HG02571 (cell line): ENCODE results near the gene GPN1.
"Not testable (repeated sequence)": the region's sequence is repeated elsewhere in the genome, so short reads cannot be mapped to it uniquely, and the experiment has no call there.

Source experiments
- ATAC-seq: cut with Tn5 transposase; IDR thresholded peaks from one replicate; pipeline ENCODE4 v1.9.1; 2021; ENCODE audit warnings: mild to moderate bottlenecking, moderate library complexity; ENCODE audit not compliant: unreplicated experiment

GPN1 gene

GRCh38 chr2:27628767-27629709, at the start of gene GPN1, which contains the start of gene CCDC121:
Gene GPN1, plus strand, starts transcription at chr2:27629050. Its CDS starts 9 bp downstream, at chr2:27629059.
Gene CCDC121, minus strand, starts transcription at chr2:27629012. Its CDS starts 1,213 bp downstream, at chr2:27627799.
- ATAC-seq = peak; percentile 100

DNA sequence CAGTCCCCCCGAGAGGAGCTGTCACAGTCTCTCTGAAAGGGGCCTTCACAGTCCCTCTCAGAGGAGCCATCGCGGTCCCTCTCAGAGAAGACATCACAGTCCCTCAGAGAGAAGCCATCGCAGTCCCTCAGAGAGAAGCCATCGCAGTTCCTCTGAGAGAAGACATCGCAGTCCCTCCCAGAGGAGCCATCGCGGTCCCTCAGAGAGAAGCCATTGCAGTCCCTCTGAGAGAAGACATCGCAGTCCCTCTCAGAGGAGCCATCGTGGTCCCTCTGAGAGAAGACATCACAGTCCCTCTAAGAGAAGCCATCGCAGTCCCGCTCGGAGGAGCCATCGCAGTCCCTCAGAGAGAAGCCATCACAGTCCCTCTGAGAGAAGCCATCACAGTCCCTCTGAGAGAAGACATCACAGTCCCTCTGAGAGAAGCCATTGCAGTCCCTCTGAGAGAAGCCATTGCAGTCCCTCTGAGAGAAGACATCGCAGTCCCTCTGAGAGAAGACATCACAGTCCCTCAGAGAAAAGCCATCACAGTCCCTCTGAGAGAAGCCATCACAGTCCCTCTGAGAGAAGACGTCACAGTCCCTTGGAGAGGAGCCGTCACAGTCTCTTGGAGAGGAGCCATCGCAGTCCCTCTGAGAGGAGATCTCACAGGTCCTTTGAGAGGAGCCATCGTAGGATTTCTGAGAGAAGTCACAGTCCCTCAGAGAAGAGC, 47.3 kb upstream of the GPN1 start:
- no peak for ATAC-seq

GRCh38 chr2:27582129-27582694, 46.6 kb upstream of the GPN1 start:
- no peak for ATAC-seq

DNA sequence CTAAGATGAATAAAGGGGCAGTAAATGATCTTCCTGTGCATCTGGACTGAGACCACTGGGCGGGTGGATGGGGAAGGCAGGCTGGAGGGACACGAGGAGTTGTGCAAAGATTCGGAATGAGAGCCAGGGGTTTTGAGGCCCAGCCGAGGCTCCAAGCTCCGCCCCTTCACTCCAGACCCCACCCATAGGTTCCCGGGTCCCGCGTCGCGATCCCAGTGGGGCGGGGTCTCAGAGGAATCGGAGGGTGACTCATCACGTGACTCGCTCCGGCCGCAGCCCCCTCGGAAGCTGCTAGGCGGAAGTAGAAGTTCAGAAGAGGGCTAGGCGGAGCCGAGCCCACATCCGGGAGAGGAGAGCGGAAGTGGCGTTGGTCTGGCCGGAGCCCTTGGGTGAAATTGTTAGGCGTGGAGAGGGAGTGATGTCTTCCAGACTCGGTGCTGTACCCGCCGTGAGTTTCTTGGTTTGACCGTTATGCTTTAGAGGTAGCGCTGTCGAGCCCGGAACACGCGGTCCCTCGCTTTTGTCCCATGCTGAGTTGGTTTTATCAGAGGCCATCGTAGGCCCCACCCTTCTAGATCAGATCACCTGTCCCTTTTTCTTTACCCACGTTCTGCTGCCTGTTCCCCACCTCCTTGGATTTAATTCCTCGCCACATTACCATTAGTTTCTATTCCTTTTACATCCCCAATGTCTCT, 46.0 kb upstream of the GPN1 start, which contains the start of gene ZNF512:
Gene ZNF512 (plus strand): TSS at position 348 of the 695 bp plus-strand sequence. CDS start 71 bp downstream, at position 419.
- peak; percentile 90 for ATAC-seq

DNA sequence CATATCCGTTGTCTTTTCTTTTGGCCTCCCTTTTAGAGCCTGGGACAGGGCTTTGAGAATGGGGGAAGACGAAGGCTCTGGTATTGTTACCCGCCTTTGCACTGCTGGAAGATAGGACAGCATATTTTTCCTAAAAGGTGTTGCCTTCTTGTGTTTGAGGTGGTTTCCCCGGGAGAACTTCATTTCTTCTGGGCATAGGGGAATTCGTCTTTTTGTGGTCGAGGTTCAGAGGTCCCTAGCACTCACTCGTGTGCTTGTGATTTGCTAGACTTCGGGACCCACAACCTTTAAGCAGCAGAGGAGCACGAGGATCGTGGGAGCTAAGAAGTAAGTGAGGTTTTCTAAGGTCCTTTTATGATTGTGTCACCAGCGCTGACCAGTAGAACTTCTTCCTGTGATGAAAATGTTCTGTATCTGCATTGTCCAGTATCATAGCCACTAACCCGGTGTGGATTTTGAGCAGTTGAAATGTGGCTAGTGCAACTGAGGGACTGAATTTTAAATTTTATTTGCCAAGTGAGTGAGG, 45.4 kb upstream of the GPN1 start:
- no peak for ATAC-seq

DNA sequence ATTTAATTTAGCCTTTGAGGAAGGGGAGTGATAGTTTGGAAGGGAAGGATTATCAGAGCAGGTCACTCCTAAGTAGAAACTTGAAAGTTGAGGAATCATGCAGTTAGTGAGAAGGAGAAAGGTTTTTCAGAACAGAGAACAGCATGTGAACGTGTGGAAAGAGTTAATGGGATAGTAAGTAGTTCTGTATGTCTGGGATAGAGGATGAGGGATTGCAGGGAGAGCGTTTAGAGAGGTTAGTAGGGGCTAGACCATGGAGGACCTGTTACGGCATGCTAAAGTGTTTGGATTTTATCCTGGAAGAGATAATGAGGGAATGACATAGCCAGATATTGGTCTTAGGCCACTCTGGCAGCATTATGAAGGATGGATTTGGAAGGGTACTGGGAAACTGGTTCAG, 44.3 kb upstream of the GPN1 start:
- no peak for ATAC-seq

DNA sequence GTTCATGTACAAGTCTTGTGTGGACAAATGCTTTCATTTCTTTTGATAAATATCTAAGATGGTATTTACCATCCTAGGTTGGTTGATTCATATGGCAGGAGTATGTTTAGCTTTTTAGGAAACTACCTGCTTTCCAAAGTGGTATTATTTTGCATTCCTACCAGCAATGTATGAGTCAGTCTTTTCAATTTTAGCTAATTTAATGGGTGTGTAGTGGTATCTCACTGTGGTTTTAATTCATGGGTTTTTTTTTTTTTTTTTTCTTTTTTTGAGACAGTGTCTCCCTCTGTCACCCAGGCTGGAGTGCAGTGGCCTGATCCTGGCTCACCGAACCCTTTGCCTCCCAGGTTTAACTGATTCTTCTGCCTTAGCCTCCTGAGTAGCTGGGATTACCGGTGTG, 41.8 kb upstream of the GPN1 start:
- no peak for ATAC-seq

- ATAC-seq = no peak
Observed at GRCh38 chr2:27588308-27588707, 40.5 kb upstream of the GPN1 start.

- no peak for ATAC-seq
Observed at GRCh38 chr2:27591745-27592144, 37.1 kb upstream of the GPN1 start.

DNA sequence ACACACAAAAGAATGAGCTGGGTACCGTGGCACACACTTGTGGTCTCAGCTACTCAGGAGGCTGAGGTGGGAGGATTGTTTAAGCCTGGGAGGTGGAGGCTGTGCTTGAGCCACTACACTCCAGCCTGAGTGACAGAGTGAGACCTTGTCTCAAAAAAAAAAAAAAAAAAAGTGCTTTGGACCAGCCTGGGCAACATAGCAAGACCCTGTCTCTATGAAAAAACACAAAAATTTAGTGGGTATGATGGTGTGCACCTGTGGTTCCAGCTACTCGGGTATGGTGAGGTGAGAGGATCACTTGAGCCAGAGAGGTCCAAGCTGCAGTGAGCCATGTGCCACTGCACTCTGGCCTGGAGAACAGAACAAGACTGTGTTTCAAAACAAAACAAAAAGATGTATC, 35.6 kb upstream of the GPN1 start:
- no peak for ATAC-seq

- not testable (repeated sequence) for ATAC-seq
Observed at GRCh38 chr2:27594020-27594703, 34.7 kb upstream of the GPN1 start.

DNA sequence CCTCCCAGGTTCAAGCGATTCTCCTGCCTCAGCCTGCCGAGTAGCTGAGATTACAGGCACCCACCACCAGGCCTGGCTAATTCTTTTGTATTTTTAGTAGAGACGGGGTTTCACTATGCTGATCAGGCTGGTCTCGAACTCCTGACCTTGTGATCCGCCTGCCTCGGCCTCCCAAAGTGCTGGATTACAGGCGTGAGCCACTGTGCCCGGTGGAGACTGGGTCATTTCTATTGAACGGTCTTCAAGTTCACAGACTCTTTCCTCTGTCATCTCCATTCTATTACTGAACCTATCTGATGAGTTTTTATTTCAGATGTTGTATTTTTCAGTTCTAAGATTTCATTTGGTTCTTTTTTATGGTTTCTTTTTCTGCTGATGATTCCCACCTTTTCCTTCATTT, 33.4 kb upstream of the GPN1 start:
- not testable (repeated sequence) for ATAC-seq

GRCh38 chr2:27596627-27597026, 32.2 kb upstream of the GPN1 start:
- ATAC-seq = no peak

DNA sequence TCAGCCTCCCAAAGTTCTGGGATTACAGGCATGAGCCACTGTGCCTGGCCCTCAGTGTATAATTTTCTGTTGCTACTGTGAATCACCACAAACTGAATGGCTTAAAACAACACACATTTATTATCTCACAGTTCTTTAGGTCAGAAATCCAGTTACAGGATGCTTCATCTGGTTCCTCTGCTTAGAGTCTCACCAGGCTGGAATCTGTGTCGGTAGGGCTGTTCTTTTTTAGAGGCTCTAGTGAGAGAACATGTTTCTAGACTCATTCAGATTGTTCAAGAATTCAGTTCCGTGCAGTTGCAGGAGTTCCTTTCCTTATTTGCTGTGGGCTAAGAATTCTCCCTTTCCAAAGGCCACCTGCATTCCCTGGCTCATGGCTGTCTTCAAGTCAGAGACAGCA, 22.2 kb upstream of the GPN1 start:
- no peak for ATAC-seq

- ATAC-seq = no peak
Observed at GRCh38 chr2:27613985-27614384, 14.9 kb upstream of the GPN1 start.

DNA sequence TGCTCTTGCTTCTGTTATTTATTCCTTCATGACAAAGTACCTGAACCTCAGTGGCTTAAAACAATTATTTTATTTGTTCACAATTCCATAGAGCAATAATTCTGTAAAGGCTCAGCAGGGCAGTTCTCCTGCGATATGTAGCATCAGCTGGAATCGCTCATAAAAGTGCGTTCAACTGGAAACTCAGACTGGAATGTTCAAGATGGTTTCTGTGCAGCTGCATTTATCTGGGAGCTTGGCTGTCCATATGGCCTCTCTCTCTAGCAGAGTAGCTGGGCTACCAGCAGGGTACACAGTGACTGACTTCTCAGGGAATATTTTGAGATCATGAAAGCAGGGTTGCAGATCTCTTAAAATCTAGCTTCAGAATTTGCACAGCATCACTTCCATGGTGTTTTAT, 13.5 kb upstream of the GPN1 start:
- no peak for ATAC-seq

- ATAC-seq = no peak
Observed at GRCh38 chr2:27621524-27621923, 7.3 kb upstream of the GPN1 start.

- ATAC-seq = no peak
Observed at GRCh38 chr2:27622921-27623384, 5.9 kb upstream of the GPN1 start.

- no peak for ATAC-seq
Observed at GRCh38 chr2:27624943-27625342, 3.9 kb upstream of the GPN1 start.

GRCh38 chr2:27626323-27626722, 2.5 kb upstream of the GPN1 start:
- not testable (repeated sequence) for ATAC-seq
